ENCODE measurements around the gene ZNF708. TPM values are rescaled to one million over a fixed set of nuclear protein-coding genes. Genes with fewer than 3 reads are reported as not detected.

Gene ZNF708
- total and polyA plus RNA-seq, 2 of the 13 experiments (the other 11 are each of a cell fraction or from before 2014, with no cell fraction given), result 1.8 to 5.2 TPM

GRCh38 chr19:21328885-21329605 is at the start of gene ZNF708 (continued):
- peak; percentile 75 for TF ChIP-seq YY1 (IDR thresholded peaks at IDR 0.05; ENCODE audit: insufficient read depth, insufficient replicate concordance, low read depth, low read length)
- no peak for TF ChIP-seq NFAT5 (CRISPR knock-in tag; IDR thresholded peaks at IDR 0.05)
- TF ChIP-seq ZSCAN12 (CRISPR knock-in tag; IDR thresholded peaks at IDR 0.05), result no peak
- TF ChIP-seq ZNF580 (CRISPR knock-in tag; IDR thresholded peaks at IDR 0.05; ENCODE audit: borderline replicate concordance, low read depth), result no peak
- TF ChIP-seq ZFP62 (CRISPR knock-in tag; IDR thresholded peaks at IDR 0.05), result no peak
- no peak; the same call in 1 of the 2 replicates for TF ChIP-seq KLF15 (CRISPR knock-in tag; IDR thresholded peaks at IDR 0.05; ENCODE audit: borderline replicate concordance)
- no peak for TF ChIP-seq HNRNPUL1 (IDR thresholded peaks at IDR 0.05; ENCODE audit: low read depth, low read length)
- TF ChIP-seq RAD21 (CRISPR knock-in tag; IDR thresholded peaks at IDR 0.05), result no peak
- no peak for TF ChIP-seq ZNF562 (CRISPR knock-in tag; IDR thresholded peaks at IDR 0.05; ENCODE audit: borderline replicate concordance)
- TF ChIP-seq TRAFD1 (CRISPR knock-in tag; IDR thresholded peaks at IDR 0.05; ENCODE audit: borderline replicate concordance), result no peak
- TF ChIP-seq ATF7 (IDR thresholded peaks at IDR 0.05), result no peak
- TF ChIP-seq ATF7 (CRISPR knock-in tag; IDR thresholded peaks at IDR 0.05), result no peak
- no peak for TF ChIP-seq NR2F6 (IDR thresholded peaks at IDR 0.05)
- no peak for TF ChIP-seq NR2F6 (CRISPR knock-in tag; IDR thresholded peaks at IDR 0.05)
- peak; percentile 28; the same call in 1 of the 2 replicates for TF ChIP-seq ZNF3 (CRISPR knock-in tag; IDR thresholded peaks at IDR 0.05)
- no peak for TF ChIP-seq LBX2 (CRISPR knock-in tag; IDR thresholded peaks at IDR 0.05; ENCODE audit: borderline replicate concordance)
- no peak for TF ChIP-seq ZNF737 (CRISPR knock-in tag; IDR thresholded peaks at IDR 0.05; ENCODE audit: borderline replicate concordance)
- TF ChIP-seq ZNF792 (CRISPR knock-in tag; IDR thresholded peaks at IDR 0.05), result no peak
- TF ChIP-seq AGO2 (optimal IDR thresholded peaks at IDR 0.05; ENCODE audit: low read depth, low read length), result peak; percentile 34
- TF ChIP-seq ZNF484 (CRISPR knock-in tag; IDR thresholded peaks at IDR 0.05; ENCODE audit: borderline replicate concordance, low read depth), result no peak
- TF ChIP-seq ZNF740 (CRISPR knock-in tag; IDR thresholded peaks at IDR 0.05), result no peak
- no peak for TF ChIP-seq CAMTA2 (CRISPR knock-in tag; IDR thresholded peaks at IDR 0.05; ENCODE audit: borderline replicate concordance)
- no peak for TF ChIP-seq ZFP36L1 (CRISPR knock-in tag; IDR thresholded peaks at IDR 0.05)
- no peak for TF ChIP-seq ZNF235 (CRISPR knock-in tag; IDR thresholded peaks at IDR 0.05; ENCODE audit: borderline replicate concordance)
